Neuronal stem cell (in vitro differentiated cells): ENCODE measurements around the gene CADM2.

Source experiments
- DNase-seq: peaks from one replicate; pipeline ENCODE4 v3.0.0-alpha.2; 2013; ENCODE audit warnings: low spot score
- H2AFZ ChIP-seq: one replicate; pipeline ENCODE4 v1.6.1; 2013; ENCODE audit warnings: mild to moderate bottlenecking, low read length, inconsistent platforms
- H2AK5ac ChIP-seq: 2 replicates; pipeline ENCODE4 v1.6.1; 2013; ENCODE audit warnings: low read depth, mild to moderate bottlenecking, inconsistent platforms, low read length, moderate library complexity, mixed read lengths
- H2BK120ac ChIP-seq: 2 replicates; pipeline ENCODE4 v1.6.1; 2013; ENCODE audit warnings: low read depth, mild to moderate bottlenecking, inconsistent platforms, low read length, moderate library complexity, mixed read lengths
- H2BK12ac ChIP-seq: one replicate; pipeline ENCODE4 v1.6.1; 2013; ENCODE audit warnings: low read length, inconsistent platforms
- H2BK15ac ChIP-seq: 2 replicates; pipeline ENCODE4 v1.6.1; 2013; ENCODE audit warnings: mild to moderate bottlenecking, low read length, inconsistent platforms, mixed read lengths
- H2BK5ac ChIP-seq: one replicate; pipeline ENCODE4 v1.6.1; 2013; ENCODE audit warnings: inconsistent platforms, mild to moderate bottlenecking, low read length, moderate library complexity
- H3K14ac ChIP-seq: one replicate; pipeline ENCODE4 v1.6.1; 2013; ENCODE audit warnings: low read length, inconsistent platforms
- H3K18ac ChIP-seq: 2 replicates; pipeline ENCODE4 v1.6.1; 2013; ENCODE audit warnings: low read length, inconsistent platforms
- H3K23ac ChIP-seq: 2 replicates; pipeline ENCODE4 v1.6.1; 2013; ENCODE audit warnings: low read depth, mild to moderate bottlenecking, mixed read lengths, low read length, inconsistent platforms; ENCODE audit not compliant: poor library complexity
- H3K27ac ChIP-seq: replicated peaks from 3 replicates; pipeline ENCODE4 v1.5.1; 2013; ENCODE audit warnings: low read length, inconsistent platforms
- H3K27me3 ChIP-seq, 3 experiments: 2 replicates each; pipeline ENCODE4 v1.6.1; 2013; ENCODE audit warnings: low read length in 3 of 3, mild to moderate bottlenecking in 2 of 3, inconsistent platforms in 1 of 3, low read depth in 1 of 3, mixed read lengths in 1 of 3, moderate library complexity in 1 of 3; ENCODE audit not compliant: control insufficient read depth in 3 of 3, insufficient read depth in 3 of 3
- H3K36me3 ChIP-seq, 2 donors: replicated peaks in 1 of 2; 2 replicates each; pipeline ENCODE4 v1.6.1; 2013; ENCODE audit warnings: low read length in 2 of 2; ENCODE audit not compliant: control insufficient read depth in 2 of 2, insufficient read depth in 2 of 2
- H3K4ac ChIP-seq: 2 replicates; pipeline ENCODE4 v1.6.1; 2013; ENCODE audit warnings: inconsistent platforms, mild to moderate bottlenecking, low read length, moderate library complexity
- H3K4me1 ChIP-seq, 2 donors: 1 replicate in 1 of 2; 2 replicates in 1 of 2; pipeline ENCODE4 v1.6.1; 2013; ENCODE audit warnings: low read length in 2 of 2, low read depth in 1 of 2; ENCODE audit not compliant: control insufficient read depth in 2 of 2, insufficient read depth in 1 of 2
- H3K4me2 ChIP-seq: one replicate; pipeline ENCODE4 v1.6.1; 2013; ENCODE audit warnings: mild to moderate bottlenecking, low read length, inconsistent platforms; ENCODE audit not compliant: insufficient read depth, poor library complexity, severe bottlenecking
- H3K4me3 ChIP-seq, 2 donors: 2 replicates each; pipeline ENCODE4 v1.5.1; 2013; ENCODE audit warnings: low read length in 2 of 2, mild to moderate bottlenecking in 2 of 2, inconsistent platforms in 1 of 2, moderate library complexity in 1 of 2
- H3K79me1 ChIP-seq: one replicate; pipeline ENCODE4 v1.6.1; 2013; ENCODE audit warnings: low read depth, mild to moderate bottlenecking, inconsistent platforms, low read length, moderate library complexity
- H3K9ac ChIP-seq: one replicate; pipeline ENCODE4 v1.6.1; 2013; ENCODE audit warnings: mild to moderate bottlenecking, low read depth, low read length, inconsistent platforms; ENCODE audit not compliant: poor library complexity
- H3K9me3 ChIP-seq, 2 donors: replicated peaks in 1 of 2; 2 replicates each; pipeline versions ENCODE3 to v1.6.1; 2013; ENCODE audit warnings: low read length in 2 of 2, mild to moderate bottlenecking in 2 of 2, inconsistent platforms in 1 of 2, low read depth in 1 of 2, mixed read lengths in 1 of 2, moderate library complexity in 1 of 2; ENCODE audit not compliant: control insufficient read depth in 2 of 2, insufficient read depth in 1 of 2
- H4K8ac ChIP-seq: one replicate; pipeline ENCODE4 v1.6.1; 2013; ENCODE audit warnings: low read depth, mild to moderate bottlenecking, inconsistent platforms, low read length, moderate library complexity
- H4K91ac ChIP-seq: one replicate; pipeline ENCODE4 v1.6.1; 2013; ENCODE audit warnings: low read length, low read depth, mild to moderate bottlenecking, inconsistent platforms; ENCODE audit not compliant: poor library complexity
- WGBS, 2 donors: extraction: QIAGEN DNeasy Blood & Tissue Kit; methylation state at CpG; one replicate each; pipeline ENCODE4 v1.1.7; 2013; ENCODE audit warnings: missing lambda C conversion rate in 2 of 2, mixed read lengths in 1 of 2; ENCODE audit not compliant: insufficient read length in 2 of 2, insufficient replicate concordance in 1 of 2; ENCODE audit errors: extremely low coverage in 2 of 2; 5-methylcytosine and 5-hydroxymethylcytosine counted together

CADM2 gene

GRCh38 chr3:85288257-85288656 lies 329.5 kb downstream of the CADM2 start:
- Histone ChIP-seq H3K23ac (no peak overlapping the region), H2BK15ac (no peak overlapping the region), H3K4me1 (no peaks in the 10 kb centered on the region), H4K8ac (no peak overlapping the region), H3K27ac (no peak overlapping the region), H3K79me1 (no peaks in the 10 kb centered on the region), H3K18ac (no peak overlapping the region), H2BK12ac (no peak overlapping the region), H3K9me3 (no peaks in the 10 kb centered on the region), H2AFZ (no peak overlapping the region), H4K91ac (no peak overlapping the region), H3K27me3 (no peaks in the 10 kb centered on the region), H2AK5ac (no peak overlapping the region), H3K14ac (no peak overlapping the region), H2BK120ac (no peak overlapping the region), H3K4me3 (no peak overlapping the region), H3K36me3 (no peaks in the 10 kb centered on the region), H3K4me2 (no peak overlapping the region), H3K9ac (no peak overlapping the region), H3K4ac (no peak overlapping the region), H2BK5ac (no peak overlapping the region)
- no peak for DNase-seq

GRCh38 chr3:85297291-85297690 lies 338.5 kb downstream of the CADM2 start:
- no peak overlapping the region for H2BK12ac ChIP-seq
- no peak overlapping the region for H3K27ac ChIP-seq
- H2BK15ac ChIP-seq, result no peak overlapping the region
- H3K4me1 ChIP-seq, result no peaks in the 10 kb centered on the region
- no peaks in the 10 kb centered on the region for H3K9me3 ChIP-seq
- no peak overlapping the region for H3K9ac ChIP-seq
- H3K23ac ChIP-seq, result no peak overlapping the region
- no peak overlapping the region for H2BK5ac ChIP-seq
- H4K8ac ChIP-seq, result no peak overlapping the region
- no peak overlapping the region for H2AFZ ChIP-seq
- no peak overlapping the region for H2BK120ac ChIP-seq
- no peaks in the 10 kb centered on the region for H3K79me1 ChIP-seq
- H3K4me3 ChIP-seq, result no peak overlapping the region
- H2AK5ac ChIP-seq, result no peak overlapping the region
- no peaks in the 10 kb centered on the region for H3K36me3 ChIP-seq
- H3K4ac ChIP-seq, result no peak overlapping the region
- no peaks in the 10 kb centered on the region for H3K27me3 ChIP-seq
- no peak overlapping the region for H3K14ac ChIP-seq
- H3K18ac ChIP-seq, result no peak overlapping the region
- H3K4me2 ChIP-seq, result no peak overlapping the region
- no peak overlapping the region for H4K91ac ChIP-seq
- no peak for DNase-seq

GRCh38 chr3:85298032-85298431 lies 339.2 kb downstream of the CADM2 start:
- Histone ChIP-seq H3K9ac (no peak overlapping the region), H3K4me1 (no peaks in the 10 kb centered on the region)
- WGBS, 2 donors, result no CpG with 5 or more reads among the region's 1 CpG

GRCh38 chr3:85303156-85303555 lies 344.4 kb downstream of the CADM2 start:
- no peak overlapping the region for H3K4ac ChIP-seq
- no peak overlapping the region for H3K18ac ChIP-seq
- no peak overlapping the region for H4K8ac ChIP-seq
- H2BK15ac ChIP-seq, result no peak overlapping the region
- H3K9me3 ChIP-seq, result no peaks in the 10 kb centered on the region
- H2AK5ac ChIP-seq, result no peak overlapping the region
- no peaks in the 10 kb centered on the region for H3K4me1 ChIP-seq
- no peak overlapping the region for H3K27ac ChIP-seq
- peak overlapping the region; percentile 28 for H2AFZ ChIP-seq
- H2BK12ac ChIP-seq, result no peak overlapping the region
- no peaks in the 10 kb centered on the region for H3K27me3 ChIP-seq
- no peak overlapping the region for H4K91ac ChIP-seq
- H2BK5ac ChIP-seq, result no peak overlapping the region
- H3K4me3 ChIP-seq, result no peak overlapping the region
- H2BK120ac ChIP-seq, result no peak overlapping the region
- H3K36me3 ChIP-seq, result no peaks in the 10 kb centered on the region
- no peak overlapping the region for H3K14ac ChIP-seq
- no peak overlapping the region for H3K23ac ChIP-seq
- no peak overlapping the region for H3K9ac ChIP-seq
- no CpG with 5 or more reads among the region's 4 CpGs for WGBS, 2 donors
- no peak for DNase-seq
- no peak overlapping the region for H3K4me2 ChIP-seq
- no peaks in the 10 kb centered on the region for H3K79me1 ChIP-seq

More at GRCh38 chr3:85298032-85298431, 339.2 kb downstream of the CADM2 start:
- Histone ChIP-seq H2BK120ac (no peak overlapping the region), H3K4me2 (no peak overlapping the region), H2AFZ (no peak overlapping the region), H3K4ac (no peak overlapping the region), H2BK15ac (no peak overlapping the region), H2BK12ac (no peak overlapping the region), H3K23ac (no peak overlapping the region), H3K9me3 (no peaks in the 10 kb centered on the region), H3K27me3 (no peaks in the 10 kb centered on the region), H3K79me1 (no peaks in the 10 kb centered on the region), H4K91ac (no peak overlapping the region), H3K14ac (no peak overlapping the region), H3K27ac (no peak overlapping the region), H4K8ac (no peak overlapping the region), H2AK5ac (no peak overlapping the region), H3K18ac (no peak overlapping the region), H3K36me3 (no peaks in the 10 kb centered on the region), H3K4me3 (no peak overlapping the region), H2BK5ac (no peak overlapping the region)
- no peak for DNase-seq
